H1 (cell line): ENCODE measurements around the gene CRYM. TPM values are rescaled to one million over a fixed set of nuclear protein-coding genes. Genes with fewer than 3 reads are reported as not detected.

Experiments
- CBX8 ChIP-seq: fragments of 300-800, 300-1000 bp; sonication (generic); IDR thresholded peaks from 2 replicates; pipeline ENCODE4 v1.7.1; 2016; ENCODE audit warnings: low read depth, low read length, borderline replicate concordance
- CHD7 ChIP-seq: fragments of 300-600 bp; sonication (generic); IDR thresholded peaks from 2 replicates; pipeline ENCODE4 v1.7.1; 2012; ENCODE audit warnings: low read length, moderate library complexity, mild to moderate bottlenecking, inconsistent platforms; ENCODE audit not compliant: insufficient replicate concordance
- CTBP2 ChIP-seq: IDR thresholded peaks from 2 replicates; pipeline ENCODE4 v1.7.0; 2011; ENCODE audit warnings: borderline replicate concordance, mild to moderate bottlenecking, moderate library complexity, mixed read lengths, low read length; ENCODE audit not compliant: insufficient read depth, insufficient read length
- EP300 ChIP-seq, 2 experiments: IDR thresholded peaks; 1 replicate in 1 of 2; 2 replicates in 1 of 2; pipeline ENCODE4 v1.6.1; 2011 to 2012; ENCODE audit warnings: low read depth in 2 of 2, low read length in 2 of 2, mild to moderate bottlenecking in 2 of 2, borderline replicate concordance in 1 of 2, inconsistent platforms in 1 of 2, moderate library complexity in 1 of 2
- SUZ12 ChIP-seq: fragments of 200-600 bp; sonication (generic); IDR thresholded peaks from 2 replicates; pipeline ENCODE4 v1.6.1; 2012; ENCODE audit warnings: mild to moderate bottlenecking, inconsistent platforms, low read length, moderate library complexity, mixed read lengths
- TBP ChIP-seq: IDR thresholded peaks from 2 replicates; pipeline ENCODE4 v1.6.1; 2011; ENCODE audit warnings: low read depth, low read length, improper control_type of control experiment
- TCF12 ChIP-seq: IDR thresholded peaks from 2 replicates; pipeline ENCODE4 v1.6.1; 2011; ENCODE audit warnings: low read depth, mild to moderate bottlenecking, low read length
- USF2 ChIP-seq: IDR thresholded peaks from 2 replicates; pipeline ENCODE4 v1.6.1; 2011; ENCODE audit warnings: low read length, improper control_type of control experiment
- polyA plus RNA-seq, 7 experiments: library from polyadenylated mRNA; depleted of rRNA in 3 of 7; stranded (reverse) in 5 of 7; unstranded in 2 of 7; fragments of >200 nt in 5 of 7; fragments of 200-250 nt in 2 of 7; gene quantifications; 1 replicate in 5 of 7; 2 replicates in 1 of 7; 4 replicates in 1 of 7; pipeline versions ENCODE4 v1.2.1 to v1.2.3, GENCODE V29; 2011 to 2013; ENCODE audit warnings: missing spikeins in 2 of 7, mixed read lengths in 2 of 7
- total RNA-seq: library from RNA; stranded (reverse); fragmentation: NEBNext Ultra II Directional; extraction: Animal tissue kit (Norgen Biotek cat#: 25700); gene quantifications from 2 replicates; pipeline ENCODE4 v1.2.1, GENCODE V29; 2021

The CRYM gene
- total and polyA plus RNA-seq, 2 of the 8 experiments (the other 6 are each of a cell fraction or from before 2014, with no cell fraction given): 12.9 to 40.4 TPM

- TF ChIP-seq CHD7 (no peak), EP300 (IDR thresholded peaks at IDR 0.05; ENCODE audit: borderline replicate concordance in 1 of 2, low read depth in 2 of 2, low read length in 2 of 2) (no peak), CBX8 (no peak), CTBP2 (no peak), TBP (no peak), SUZ12 (no peak), USF2 (no peak), TCF12 (no peak)
Observed at GRCh38 chr16:21250072-21250923, 27.8 kb downstream of the CRYM start (continued).
